ENCODE measurements around the gene PGA3.
A peak's percentile ranks its signal among the peaks of the same experiment; 100 is the strongest.
"Not testable (repeated sequence)": the region's sequence is repeated elsewhere in the genome, so short reads cannot be mapped to it uniquely, and the experiment has no call there.

PGA3 gene

DNA sequence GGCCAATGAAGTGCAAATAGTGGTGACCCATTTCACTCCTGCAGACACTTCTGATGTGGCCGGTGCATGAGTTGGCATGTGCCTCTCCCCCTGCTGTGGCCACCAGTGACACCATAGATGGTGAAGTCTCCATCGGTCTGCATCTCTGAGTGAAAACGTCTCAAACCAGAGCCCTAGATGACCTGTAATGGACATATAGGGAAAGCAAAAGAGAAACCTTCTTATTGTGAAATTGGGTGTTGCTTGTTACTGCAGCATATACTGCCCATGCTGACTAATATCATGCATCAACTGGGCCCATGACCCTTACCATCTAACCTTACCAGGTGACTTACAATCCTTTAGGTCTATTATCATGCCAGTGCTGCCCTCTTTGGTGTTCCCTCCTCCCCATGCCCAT is 30.4 kb upstream of the PGA3 start:
- no peaks in the 10 kb centered on the region for H3K9me3 ChIP-seq (ENCODE audit: severe bottlenecking)
- ATAC-seq (ENCODE audit: low read depth) = no peak
- no peaks in the 10 kb centered on the region for H3K4me1 ChIP-seq (ENCODE audit: insufficient read depth, poor library complexity, severe bottlenecking)
- no peak for DNase-seq (ENCODE audit: low spot score)
- TF ChIP-seq, protein P1, sequence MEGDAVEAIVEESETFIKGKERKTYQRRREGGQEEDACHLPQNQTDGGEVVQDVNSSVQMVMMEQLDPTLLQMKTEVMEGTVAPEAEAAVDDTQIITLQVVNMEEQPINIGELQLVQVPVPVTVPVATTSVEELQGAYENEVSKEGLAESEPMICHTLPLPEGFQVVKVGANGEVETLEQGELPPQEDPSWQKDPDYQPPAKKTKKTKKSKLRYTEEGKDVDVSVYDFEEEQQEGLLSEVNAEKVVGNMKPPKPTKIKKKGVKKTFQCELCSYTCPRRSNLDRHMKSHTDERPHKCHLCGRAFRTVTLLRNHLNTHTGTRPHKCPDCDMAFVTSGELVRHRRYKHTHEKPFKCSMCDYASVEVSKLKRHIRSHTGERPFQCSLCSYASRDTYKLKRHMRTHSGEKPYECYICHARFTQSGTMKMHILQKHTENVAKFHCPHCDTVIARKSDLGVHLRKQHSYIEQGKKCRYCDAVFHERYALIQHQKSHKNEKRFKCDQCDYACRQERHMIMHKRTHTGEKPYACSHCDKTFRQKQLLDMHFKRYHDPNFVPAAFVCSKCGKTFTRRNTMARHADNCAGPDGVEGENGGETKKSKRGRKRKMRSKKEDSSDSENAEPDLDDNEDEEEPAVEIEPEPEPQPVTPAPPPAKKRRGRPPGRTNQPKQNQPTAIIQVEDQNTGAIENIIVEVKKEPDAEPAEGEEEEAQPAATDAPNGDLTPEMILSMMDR (IDR thresholded peaks at IDR 0.05; ENCODE audit: poor library complexity, severe bottlenecking) = no peak
- H3K36me3 ChIP-seq (ENCODE audit: low read depth) = no peaks in the 10 kb centered on the region
- no peak overlapping the region for H3K4me3 ChIP-seq (ENCODE audit: severe bottlenecking)
- no peak overlapping the region for H3K27ac ChIP-seq (ENCODE audit: poor library complexity, severe bottlenecking)
- H3K27me3 ChIP-seq (ENCODE audit: insufficient read depth, poor library complexity, severe bottlenecking) = no peaks in the 10 kb centered on the region

DNA sequence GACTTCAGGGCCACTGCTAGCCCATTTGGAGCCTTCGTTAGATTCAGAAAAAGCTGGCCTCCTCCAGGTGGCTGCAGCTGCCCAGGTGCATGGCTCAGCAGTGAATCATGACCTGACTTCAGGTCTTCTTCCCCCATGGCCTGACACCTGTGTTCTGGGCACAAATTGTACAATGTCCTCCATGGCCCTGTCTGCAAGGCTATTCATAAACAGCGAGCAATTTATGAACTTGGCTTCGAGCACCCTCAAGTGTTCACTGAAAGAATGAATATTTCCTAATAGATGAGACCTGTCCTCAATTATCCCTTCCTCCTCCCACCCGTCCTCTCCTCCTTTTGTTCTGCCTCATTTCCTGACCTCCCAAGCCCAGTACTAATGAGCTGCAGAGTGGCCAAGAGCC is 29.9 kb upstream of the PGA3 start:
- DNase-seq (ENCODE audit: low spot score) (no peak), ATAC-seq (ENCODE audit: low read depth) (peak; percentile 58)
- no peak overlapping the region for H3K27ac ChIP-seq (ENCODE audit: poor library complexity, severe bottlenecking)
- no peaks in the 10 kb centered on the region for H3K9me3 ChIP-seq (ENCODE audit: severe bottlenecking)
- H3K4me1 ChIP-seq (ENCODE audit: insufficient read depth, poor library complexity, severe bottlenecking) = no peaks in the 10 kb centered on the region
- TF ChIP-seq, protein P1 (IDR thresholded peaks at IDR 0.05; ENCODE audit: poor library complexity, severe bottlenecking) = peak; percentile 48
- H3K36me3 ChIP-seq (ENCODE audit: low read depth) = no peaks in the 10 kb centered on the region
- no peak overlapping the region for H3K4me3 ChIP-seq (ENCODE audit: severe bottlenecking)
- H3K27me3 ChIP-seq (ENCODE audit: insufficient read depth, poor library complexity, severe bottlenecking) = no peaks in the 10 kb centered on the region

DNA sequence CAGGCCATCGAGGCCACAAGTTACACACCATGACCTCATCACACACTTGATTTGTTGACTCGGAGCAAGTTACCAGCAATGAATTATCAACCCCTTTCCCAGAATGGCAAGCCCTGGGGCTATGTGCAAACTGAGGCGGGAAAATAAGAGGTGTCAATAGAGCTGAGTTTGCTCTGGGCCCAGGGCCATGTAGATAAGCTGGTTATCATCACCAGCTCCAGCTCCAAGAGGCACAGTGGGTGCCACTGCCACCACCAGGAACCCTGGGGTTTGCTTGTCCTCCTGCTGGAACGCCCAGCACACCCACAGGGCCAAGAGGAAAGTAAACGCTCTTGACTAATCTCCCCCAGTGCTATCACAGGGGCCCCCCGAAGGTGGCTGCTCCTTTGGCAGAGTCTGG is 29.0 kb upstream of the PGA3 start:
- Histone ChIP-seq H3K36me3 (ENCODE audit: low read depth) (no peaks in the 10 kb centered on the region), H3K4me1 (ENCODE audit: insufficient read depth, poor library complexity, severe bottlenecking) (no peaks in the 10 kb centered on the region), H3K9me3 (ENCODE audit: severe bottlenecking) (no peaks in the 10 kb centered on the region), H3K4me3 (ENCODE audit: severe bottlenecking) (no peak overlapping the region), H3K27me3 (ENCODE audit: insufficient read depth, poor library complexity, severe bottlenecking) (no peaks in the 10 kb centered on the region), H3K27ac (ENCODE audit: poor library complexity, severe bottlenecking) (no peak overlapping the region)
- DNase-seq (ENCODE audit: low spot score) (no peak), ATAC-seq (ENCODE audit: low read depth) (no peak)
- TF ChIP-seq, protein P1 (IDR thresholded peaks at IDR 0.05; ENCODE audit: poor library complexity, severe bottlenecking) = no peak

DNA sequence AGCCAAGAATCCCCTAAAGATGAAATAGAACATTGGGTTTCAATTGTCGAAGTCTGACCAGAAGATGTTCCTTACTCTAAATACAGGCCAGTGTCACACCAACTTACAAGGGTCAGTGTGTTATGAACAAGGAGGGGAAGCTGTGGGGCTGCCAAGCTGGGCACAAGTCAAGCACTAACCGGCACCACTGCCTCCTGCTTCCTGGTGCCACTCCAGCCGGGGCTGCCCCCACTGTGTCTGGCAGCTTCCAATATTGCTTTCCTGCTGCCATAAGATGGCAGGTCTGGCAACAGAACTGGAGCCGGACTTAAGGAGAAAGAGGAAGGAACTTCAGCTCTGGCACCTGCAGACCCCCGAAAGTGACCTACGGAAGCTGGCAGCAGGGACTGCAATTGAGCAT is 28.4 kb upstream of the PGA3 start:
- Histone ChIP-seq H3K36me3 (ENCODE audit: low read depth) (no peaks in the 10 kb centered on the region), H3K9me3 (ENCODE audit: severe bottlenecking) (no peaks in the 10 kb centered on the region), H3K27ac (ENCODE audit: poor library complexity, severe bottlenecking) (no peak overlapping the region), H3K27me3 (ENCODE audit: insufficient read depth, poor library complexity, severe bottlenecking) (no peaks in the 10 kb centered on the region), H3K4me3 (ENCODE audit: severe bottlenecking) (no peak overlapping the region), H3K4me1 (ENCODE audit: insufficient read depth, poor library complexity, severe bottlenecking) (no peaks in the 10 kb centered on the region)
- TF ChIP-seq, protein P1 (IDR thresholded peaks at IDR 0.05; ENCODE audit: poor library complexity, severe bottlenecking) = no peak
- DNase-seq (ENCODE audit: low spot score) (no peak), ATAC-seq (ENCODE audit: low read depth) (no peak)

DNA sequence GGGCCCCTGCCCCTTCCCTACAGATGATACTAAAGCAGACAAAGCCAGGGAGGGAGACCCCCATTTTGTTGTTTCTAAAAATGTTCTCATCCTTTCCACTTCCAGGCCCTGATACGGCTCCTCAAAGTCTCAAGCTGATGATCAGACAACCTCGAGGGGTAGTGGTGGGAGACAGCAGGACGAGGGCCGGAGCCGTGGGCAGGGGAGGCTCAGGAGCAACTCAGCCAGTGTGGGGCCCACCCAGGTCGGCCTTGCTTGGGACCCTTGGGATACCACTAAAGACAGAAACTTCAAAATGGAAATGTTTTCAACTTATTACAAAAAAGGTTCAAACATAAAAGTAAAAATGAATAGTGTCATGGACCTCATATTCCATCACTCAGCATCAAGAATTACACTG is 26.9 kb upstream of the PGA3 start:
- DNase-seq (ENCODE audit: low spot score) = no peak
- Histone ChIP-seq H3K27ac (ENCODE audit: poor library complexity, severe bottlenecking) (no peak overlapping the region), H3K4me1 (ENCODE audit: insufficient read depth, poor library complexity, severe bottlenecking) (no peaks in the 10 kb centered on the region), H3K36me3 (ENCODE audit: low read depth) (no peaks in the 10 kb centered on the region), H3K4me3 (ENCODE audit: severe bottlenecking) (no peak overlapping the region), H3K9me3 (ENCODE audit: severe bottlenecking) (no peaks in the 10 kb centered on the region), H3K27me3 (ENCODE audit: insufficient read depth, poor library complexity, severe bottlenecking) (no peaks in the 10 kb centered on the region)
- no peak for ATAC-seq (ENCODE audit: low read depth)
- TF ChIP-seq, protein P1 (IDR thresholded peaks at IDR 0.05; ENCODE audit: poor library complexity, severe bottlenecking) = no peak

DNA sequence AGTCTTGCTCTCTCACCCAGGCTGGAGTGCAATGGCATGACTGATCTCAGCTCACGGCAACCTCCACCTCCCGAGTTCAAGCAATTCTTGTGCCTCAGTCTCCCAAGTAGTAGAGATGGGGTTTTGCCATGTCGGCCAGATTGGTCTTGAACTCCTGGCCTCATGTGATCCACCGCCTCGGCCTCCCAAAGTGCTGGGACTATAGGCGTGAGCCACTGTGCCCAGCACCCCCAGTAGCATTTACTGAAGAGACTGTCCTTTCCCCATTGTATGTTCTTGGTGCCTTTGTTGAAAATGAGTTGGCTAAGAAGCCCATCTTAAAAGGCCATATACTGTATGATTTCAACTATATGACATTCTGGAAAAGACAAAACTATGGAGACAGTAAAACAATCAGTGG is 23.1 kb upstream of the PGA3 start:
- not testable (repeated sequence) for H3K4me1 ChIP-seq (ENCODE audit: insufficient read depth, poor library complexity, severe bottlenecking); H3K27ac ChIP-seq (ENCODE audit: poor library complexity, severe bottlenecking); H3K9me3 ChIP-seq (ENCODE audit: severe bottlenecking); H3K27me3 ChIP-seq (ENCODE audit: insufficient read depth, poor library complexity, severe bottlenecking); DNase-seq (ENCODE audit: low spot score); ATAC-seq (ENCODE audit: low read depth); H3K36me3 ChIP-seq (ENCODE audit: low read depth); H3K4me3 ChIP-seq (ENCODE audit: severe bottlenecking)

All from RWPE2 (cell line).